HUDEP-2 (cell line): ENCODE data around the gene CIZ1.

Experiments
- DNase-seq, 76 experiments: peaks; one replicate each; lab custom pipeline; 2025; ENCODE audit not compliant: unreplicated experiment in 76 of 76; lab: John Stamatoyannopoulos, UW

CIZ1 gene

DNA sequence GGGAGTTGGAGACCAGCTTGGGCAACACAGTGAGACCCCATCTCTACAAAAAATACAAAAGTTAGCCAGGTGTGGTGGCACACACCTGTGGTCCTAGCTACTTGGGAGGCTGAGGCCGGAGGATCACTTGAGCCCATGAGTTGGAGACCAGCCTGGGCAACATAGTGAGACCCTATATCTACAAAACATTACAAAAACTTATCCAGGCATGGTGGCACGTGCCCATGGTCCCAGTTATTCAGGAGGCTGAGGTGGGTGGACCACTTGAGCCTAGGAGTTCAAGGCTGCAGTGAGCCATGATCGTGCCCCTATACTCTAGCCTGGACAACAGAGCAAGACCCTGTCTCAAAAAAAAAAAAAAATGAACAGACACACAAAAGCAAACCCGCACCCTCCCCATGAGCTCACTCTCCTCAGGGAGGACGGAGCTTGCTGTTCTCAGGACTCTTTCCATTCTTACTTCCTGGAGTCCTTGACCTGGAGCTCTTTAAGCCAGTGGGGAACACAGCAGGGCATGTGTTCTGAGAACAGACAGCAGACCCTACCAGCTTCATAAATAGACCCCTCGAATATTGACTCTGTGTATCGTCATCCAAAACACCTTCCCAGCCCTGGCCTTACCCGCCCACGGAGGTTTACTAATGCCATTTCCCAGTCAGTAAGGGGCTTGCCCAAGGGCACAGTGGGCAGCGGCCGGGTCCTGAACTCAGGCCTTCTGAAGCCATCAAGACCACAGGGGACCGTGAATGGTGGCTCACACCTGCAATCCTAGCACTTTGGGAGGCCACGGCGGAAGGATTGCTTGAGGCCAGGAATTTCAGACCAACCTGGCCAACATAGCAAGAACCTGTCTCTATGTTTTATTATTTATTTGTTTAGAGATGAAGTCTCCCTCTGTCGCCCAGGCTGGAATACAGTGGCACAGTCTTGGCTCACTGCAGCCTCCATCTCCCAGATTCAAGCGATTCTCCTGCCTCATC is 75.0 kb downstream of the CIZ1 start:
- DNase-seq = peak in 1 of 76 experiments; percentile 24
